ENCODE data around the gene ITGA8.

GRCh38 chr10:15672469-15672868, 47.3 kb downstream of the ITGA8 start:
- no peak for TF ChIP-seq POLR2A (IDR thresholded peaks at IDR 0.05; ENCODE audit: low read length)
- no peak for TF ChIP-seq GATA1 (IDR thresholded peaks at IDR 0.05; ENCODE audit: low read depth, low read length)

Measured in erythroblast (primary cell).